ENCODE measurements around the gene CCL21.

Gene CCL21

DNA sequence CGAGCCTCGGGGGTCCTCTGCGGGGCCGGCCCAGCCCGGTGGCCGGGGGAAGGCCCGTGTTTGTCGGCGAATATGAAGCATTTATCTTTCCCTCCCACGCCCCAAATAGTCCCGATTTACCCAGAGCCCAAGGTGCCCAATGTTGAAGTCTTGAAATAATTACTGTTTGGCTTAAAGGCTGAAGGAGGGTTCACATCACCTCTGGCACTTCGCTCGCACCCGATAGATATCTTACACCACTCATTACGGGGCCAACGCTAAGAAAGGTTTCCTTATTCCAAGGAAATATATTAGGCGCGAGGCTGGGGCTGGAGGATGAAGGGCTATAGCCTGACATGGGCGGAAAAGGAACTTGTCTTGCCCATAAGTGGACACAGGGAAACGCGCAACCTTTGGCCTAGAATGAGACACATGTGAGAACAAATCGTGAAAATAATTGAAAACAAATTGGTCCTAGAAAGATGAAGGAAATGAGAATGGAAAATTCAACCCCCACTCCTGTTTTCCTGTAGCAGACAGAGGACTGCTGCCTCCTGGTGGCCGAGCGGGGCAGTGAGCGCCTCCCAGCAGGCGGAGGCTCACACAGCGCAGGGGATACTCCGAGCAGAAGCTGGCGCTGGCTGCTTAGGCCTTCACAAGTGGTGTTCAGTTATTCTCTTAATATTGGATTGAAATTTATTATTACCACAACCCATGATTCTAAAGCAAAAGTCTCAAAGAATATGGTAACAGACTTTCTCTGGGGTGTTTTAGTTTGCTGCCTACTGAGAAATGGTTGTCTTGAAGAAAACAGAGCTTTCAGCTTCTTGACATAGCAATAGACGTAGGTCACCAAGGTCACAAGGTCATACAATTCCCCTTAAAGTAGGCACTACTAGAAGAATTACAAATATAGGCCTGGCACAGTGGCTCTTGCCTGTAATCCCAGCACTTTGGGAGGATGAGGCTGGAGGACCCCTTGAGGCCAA, 7.9 kb downstream of the CCL21 start:
- DNase-seq = peak; percentile 0

DNA sequence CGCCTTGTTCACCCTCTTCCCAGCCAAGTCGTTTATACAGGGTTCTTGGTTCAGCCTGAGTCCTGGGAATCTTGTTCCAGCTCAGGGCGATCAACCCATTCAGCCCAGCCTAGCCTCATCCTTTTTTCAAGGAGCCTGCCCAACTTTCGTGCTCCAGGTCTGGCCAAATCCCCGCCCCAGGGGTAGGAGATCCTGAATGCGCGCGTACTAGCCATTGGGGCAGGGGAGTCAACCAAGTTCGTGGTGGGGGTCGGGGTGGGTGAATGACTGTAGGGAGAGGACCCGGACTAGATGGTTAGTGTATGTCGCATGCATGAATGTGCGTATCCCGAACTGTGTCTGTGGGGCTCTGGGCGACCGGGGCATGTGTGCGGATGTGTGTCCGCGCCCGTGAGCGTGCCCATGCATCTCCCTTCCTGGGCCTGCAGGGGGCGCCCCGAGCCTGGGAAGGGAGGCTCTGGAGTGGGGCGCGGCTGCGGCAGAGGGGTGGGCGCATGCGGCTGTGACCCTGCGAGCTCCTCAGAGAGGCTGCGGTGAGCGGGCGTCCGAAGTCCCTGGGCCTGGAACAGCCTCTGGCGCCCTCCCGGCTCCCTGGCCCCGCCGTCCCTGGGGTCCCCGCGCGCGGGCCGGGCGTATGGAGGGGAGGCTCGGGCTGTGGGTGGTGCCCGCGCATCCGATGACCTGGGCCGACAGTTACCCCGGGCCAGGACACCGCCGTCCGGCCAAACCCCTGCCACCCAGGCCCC, 8.7 kb downstream of the CCL21 start:
- peak; percentile 7 for DNase-seq

GRCh38 chr9:34694811-34695210, 15.1 kb downstream of the CCL21 start:
- DNase-seq = no peak

- no peak for DNase-seq
Observed at GRCh38 chr9:34693560-34693959, 16.4 kb downstream of the CCL21 start.

DNA sequence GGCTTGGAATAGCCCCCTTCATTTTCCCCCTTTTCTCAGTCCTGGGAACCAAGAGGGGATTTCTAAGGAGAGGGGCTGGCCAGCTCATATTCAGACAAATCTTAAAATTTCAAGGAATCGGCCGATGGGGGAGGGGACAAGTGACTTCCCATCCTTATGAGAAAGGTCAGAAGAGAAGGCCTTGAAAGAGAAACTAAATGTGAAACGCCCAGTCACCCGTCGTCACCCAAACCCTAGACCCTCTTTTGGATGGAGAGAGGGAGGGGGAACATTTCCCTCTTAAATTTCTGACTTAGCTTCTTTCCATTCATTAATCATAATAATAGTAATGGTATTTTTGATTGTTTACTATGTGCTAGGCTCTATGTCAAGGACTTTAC, 18.0 kb downstream of the CCL21 start:
- DNase-seq = no peak

- no peak for DNase-seq
Observed at GRCh38 chr9:34690983-34691935, 18.7 kb downstream of the CCL21 start, which contains the start of gene CCL19. CCL19 (minus strand) TSS chr9:34691276; CDS start chr9:34691139, 137 bp downstream.

DNA sequence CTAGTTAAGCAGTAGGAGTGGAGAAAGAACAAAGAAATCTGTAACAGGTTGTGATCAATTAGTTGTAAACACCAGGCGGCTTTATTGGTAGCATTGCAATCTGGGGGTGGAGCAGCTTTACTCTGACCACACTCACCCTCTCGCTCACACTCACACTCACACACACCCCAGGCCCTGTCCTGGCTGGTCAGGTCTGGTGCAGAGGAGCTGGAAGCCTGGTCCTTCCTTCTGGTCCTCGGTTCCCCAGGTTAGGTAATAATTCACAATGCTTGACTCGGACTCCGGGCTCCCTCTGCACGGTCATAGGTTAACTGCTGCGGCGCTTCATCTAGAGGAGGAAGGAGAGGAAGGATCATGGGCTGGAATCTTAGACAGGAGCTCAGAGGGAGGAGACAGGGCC, 20.4 kb downstream of the CCL21 start:
- DNase-seq = no peak

DNA sequence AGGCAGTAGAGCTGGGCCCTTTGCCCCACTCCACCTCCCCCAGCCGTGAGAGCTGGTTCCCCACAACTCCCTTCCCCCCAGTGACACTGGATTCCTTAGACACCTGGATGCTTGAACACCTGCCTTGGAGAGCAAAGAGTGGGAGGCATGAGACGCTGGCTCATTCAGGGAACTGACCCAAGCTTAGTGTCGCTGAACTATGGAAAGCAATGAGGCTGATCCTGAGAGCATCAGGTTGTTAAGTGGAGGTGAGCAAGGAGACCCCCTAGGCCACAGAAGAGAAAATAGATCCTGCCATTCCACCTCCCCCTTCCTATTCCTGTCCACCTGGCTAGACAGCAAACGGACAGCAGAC, 20.8 kb downstream of the CCL21 start:
- no peak for DNase-seq

GRCh38 chr9:34688329-34689115, 21.4 kb downstream of the CCL21 start:
- no peak for DNase-seq

DNA sequence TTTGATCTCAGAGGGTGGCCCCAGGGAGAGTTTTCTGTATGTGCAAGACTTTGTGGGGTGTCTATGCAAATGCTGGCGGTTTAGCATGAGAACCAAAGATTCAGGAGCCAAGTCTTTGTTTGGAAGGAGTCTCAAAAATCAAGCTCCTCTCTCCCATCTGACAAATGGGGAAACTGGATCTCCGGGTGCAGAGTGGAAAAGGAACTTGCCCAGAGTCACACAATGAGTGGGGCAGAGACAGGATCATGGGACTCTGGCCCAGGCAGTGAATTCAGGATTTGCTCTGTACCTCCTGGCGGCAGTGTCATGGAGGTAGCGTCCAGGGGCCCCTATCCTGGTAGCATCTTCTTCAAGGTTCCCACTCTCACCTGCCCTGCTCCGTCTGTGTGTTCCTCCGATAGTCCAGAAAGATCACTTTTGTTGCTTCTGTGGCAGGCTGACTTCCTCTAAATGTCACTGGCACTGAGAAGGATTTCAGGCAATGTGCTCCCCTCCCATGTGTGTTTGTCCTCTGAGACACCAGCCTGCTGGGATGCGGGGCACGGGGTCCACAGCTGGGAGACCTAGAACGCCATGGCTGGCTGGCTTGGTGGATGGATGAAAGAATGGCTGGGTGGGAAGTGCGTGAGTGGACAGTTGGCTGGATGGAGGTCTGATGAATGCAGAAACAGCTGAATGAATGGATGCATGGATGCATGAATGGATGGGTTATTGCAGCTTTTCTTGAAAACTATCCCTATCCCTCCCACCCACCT, 22.5 kb downstream of the CCL21 start:
- no peak for DNase-seq

GRCh38 chr9:34686732-34687131, 23.2 kb downstream of the CCL21 start:
- no peak for DNase-seq

GRCh38 chr9:34686231-34686630, 23.7 kb downstream of the CCL21 start:
- no peak for DNase-seq

- no peak for DNase-seq
Observed at GRCh38 chr9:34685591-34685990, 24.3 kb downstream of the CCL21 start.

DNA sequence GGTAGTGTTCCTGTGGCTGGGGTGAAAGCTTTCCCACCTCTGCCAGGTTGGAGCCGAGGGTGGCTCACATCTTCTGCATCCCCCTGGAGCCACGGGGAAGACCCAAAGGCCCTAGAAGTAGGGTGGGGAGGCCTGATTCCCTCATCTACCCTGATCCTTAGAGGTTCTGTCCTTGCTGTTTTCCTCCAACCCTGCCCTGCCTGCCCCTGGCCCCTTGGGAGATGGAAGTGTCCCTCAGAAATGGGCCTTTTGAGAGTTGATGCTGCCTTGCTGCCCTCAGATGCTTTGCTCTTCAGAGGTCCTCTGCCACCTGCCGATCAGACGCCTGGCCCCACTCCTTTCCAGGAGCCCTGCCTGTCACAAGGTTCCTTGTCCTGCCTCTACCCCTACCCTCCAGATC, 25.1 kb downstream of the CCL21 start:
- DNase-seq = no peak

DNA sequence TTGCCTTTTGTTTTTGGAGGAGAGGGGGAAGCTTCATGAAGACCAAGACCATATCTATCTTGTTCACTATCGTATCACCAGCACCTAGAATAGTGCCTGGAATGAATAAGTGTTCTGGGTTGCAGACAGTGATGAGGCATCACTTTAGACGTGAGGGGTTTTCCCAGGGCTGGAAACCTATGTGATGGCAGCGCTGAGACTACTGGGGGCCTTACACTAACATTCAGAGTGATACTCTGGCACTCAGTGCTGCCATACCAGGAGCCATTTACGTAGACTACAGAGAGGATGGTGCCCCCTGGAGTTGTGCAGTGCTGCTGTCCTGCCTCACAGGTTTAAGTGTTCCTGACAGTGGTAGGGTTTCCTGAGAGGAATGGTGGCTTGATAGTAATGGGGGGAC, 25.8 kb downstream of the CCL21 start:
- DNase-seq = no peak

DNA sequence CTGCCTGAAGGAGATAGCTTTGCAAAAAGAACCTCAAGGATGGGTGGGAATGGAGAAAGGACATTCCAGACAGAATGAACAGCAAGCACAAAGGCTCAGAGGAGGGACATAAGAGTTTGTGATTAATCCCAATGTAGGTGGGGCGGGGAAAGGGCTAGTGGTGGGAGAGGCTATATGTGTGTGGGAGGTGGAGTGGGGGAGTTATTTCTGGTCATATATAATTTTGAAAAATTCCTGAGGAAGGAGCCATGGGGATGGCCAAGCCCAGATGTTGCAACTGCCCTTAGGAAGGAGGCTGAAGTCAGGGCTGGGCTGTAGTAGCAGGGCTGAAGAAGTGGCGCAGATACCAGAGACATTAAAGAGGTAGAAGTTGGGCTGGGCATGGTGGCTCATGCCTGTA, 34.1 kb downstream of the CCL21 start:
- DNase-seq = no peak

- DNase-seq = peak; percentile 18
Observed at GRCh38 chr9:34675048-34675714, 34.8 kb downstream of the CCL21 start.

- no peak for DNase-seq
Observed at GRCh38 chr9:34674440-34674839, 35.5 kb downstream of the CCL21 start.

GRCh38 chr9:34671307-34671706, 38.6 kb downstream of the CCL21 start:
- DNase-seq = no peak

DNA sequence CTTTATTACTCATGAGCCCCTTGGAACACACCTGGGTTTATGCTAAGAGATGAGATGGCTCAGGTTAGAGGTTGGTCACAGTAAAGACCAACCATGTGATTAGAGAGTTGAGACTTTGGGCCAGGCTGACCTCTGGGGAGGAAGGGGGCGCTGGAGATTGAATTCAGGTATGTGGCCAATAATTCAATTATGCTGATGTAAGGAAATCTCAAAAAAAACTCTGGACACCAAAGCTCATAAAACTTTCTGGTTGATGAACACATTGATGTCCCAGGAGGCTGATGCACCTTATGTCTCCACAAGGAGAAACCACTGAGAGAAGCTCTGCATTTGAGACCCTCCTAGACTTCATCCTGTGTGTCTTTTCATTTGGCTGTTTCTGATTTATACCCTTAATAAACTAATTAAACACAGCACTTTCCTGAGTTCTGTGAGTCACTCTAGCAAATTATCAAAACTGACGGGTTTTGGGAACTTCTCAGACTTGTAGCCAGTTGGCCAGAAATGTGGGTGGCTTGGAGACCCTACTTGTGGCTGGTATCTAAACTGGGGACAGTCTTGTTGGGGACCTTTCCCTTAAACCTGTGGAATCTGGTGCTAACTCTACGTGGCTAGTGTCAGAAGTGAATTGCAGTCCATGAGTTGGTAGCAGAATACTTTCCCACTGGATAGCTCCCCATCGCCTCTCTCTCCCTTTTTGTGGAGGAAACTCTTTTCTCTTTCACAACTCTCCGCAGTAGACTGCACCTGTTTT, 40.0 kb downstream of the CCL21 start:
- DNase-seq = no peak
